NCI-H524 (cell line): ENCODE measurements around the gene LTBP3.

Experiments used
- DNase-seq, 2 experiments: peaks; one replicate each; lab custom pipeline; 2025; lab: John Stamatoyannopoulos, UW

The LTBP3 gene

DNA sequence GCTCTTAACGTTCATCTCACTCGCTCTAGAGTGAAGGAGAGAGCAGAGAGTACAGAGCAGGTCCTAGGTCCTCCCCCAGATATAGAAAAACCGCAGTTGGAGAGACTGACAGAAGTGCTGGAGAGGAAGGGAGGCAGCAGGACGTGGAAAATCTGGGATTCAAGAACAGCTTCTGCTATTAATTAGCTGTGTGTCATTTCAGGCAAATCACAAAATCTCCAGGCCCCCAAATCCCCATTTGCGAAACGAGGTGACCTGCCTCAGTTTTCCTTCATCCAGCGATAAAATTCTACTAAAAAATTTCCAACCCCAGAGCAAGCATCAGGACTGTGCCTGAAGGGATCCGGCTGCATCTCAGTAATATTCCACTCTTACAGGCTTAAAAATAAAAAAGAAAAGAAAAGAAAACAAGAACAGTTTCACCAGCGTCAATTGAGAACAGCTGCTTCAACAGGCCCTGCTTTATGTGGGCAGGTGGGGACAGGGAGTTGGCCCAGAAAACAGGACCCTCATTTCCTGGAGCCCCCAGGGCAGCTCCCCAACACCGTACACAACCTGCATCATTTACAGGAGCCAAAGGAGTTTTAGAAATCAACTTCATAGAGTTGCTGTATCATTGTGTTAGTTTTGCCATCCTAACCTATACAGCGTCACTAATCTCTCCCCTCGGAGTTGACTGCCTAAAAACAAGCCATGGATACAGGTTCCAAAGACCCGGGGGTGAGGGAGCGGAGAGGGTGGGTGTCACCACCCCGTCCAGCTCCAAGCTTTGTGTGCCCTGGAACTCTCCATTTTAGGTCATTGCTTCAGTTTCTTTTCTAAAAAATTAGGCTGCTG, 61.6 kb downstream of the LTBP3 start:
- DNase-seq, result peak in 1 of 2 experiments; percentile 42

DNA sequence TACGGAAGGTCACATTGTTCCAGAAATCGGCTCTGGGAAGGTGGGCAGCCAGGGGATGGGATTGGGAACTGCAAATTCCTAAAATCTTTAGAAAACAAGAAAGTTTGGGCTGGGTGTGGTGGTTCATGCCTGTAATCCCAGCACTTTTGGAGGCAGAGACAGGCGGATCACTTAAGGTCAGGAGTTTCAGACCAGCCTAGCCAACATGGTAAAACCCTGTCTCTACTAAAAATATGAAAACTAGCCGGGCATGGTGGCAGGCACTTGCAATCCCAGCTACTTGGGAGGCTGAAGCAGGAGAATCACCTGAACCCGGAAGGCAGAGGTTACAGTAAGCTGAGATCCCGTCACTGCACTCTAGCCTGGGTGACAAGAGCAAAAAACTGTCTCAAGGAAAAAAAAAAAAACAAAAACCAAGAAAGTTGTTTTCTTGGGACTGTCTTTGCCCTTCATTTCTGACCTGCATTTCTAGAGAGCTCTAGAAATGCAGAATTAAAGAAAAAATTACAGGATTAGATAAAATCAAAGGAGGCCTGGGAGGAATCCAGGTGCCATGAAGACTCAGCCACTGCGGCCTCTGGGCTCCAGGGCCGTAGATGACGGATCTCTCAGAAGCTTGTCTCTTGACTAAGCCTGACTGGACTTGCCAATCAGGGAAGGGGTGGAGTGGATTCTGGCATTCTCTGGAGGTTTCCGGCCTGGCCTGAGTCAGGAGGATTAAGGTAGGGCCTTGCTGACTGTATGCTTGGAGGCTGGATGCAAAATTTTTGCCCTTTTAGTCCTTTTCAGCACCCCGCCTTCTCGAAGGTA, 64.6 kb downstream of the LTBP3 start:
- DNase-seq, result no peak

DNA sequence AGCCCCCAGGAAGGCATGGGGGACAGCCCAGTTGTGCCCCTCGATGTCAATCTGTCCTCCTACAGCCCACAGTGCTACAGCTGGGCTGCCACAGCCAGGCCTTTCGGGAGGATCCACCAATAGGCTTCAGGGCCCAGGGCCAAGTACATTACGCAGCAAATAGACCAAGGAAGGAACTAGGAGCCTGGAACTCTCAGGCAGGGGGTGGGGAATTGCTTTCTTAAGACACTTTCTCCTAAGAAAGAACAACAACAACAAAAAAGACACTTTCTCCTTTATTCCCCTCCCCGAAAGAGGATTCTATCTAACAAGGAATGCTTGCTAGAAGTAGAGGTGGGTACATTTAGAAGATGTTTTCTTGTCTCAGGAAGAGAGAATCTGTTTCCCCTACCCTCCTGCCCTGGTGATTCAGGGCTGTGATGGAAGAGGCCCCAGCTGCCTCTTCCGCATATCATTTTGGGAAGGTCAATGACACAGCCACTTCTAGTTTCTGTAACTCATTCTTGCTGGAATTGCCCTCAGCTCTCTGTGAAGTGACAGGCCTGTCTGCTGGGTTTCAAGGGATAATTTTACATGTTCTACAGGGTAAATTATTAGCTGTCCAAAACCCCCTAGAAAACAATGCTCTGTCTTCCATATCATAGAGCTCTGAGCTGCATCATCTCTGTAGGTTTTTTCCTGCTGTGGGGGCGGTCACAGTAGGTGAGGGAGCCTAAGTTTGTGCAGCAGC, 65.4 kb downstream of the LTBP3 start:
- DNase-seq, result peak in 1 of 2 experiments; percentile 35

DNA sequence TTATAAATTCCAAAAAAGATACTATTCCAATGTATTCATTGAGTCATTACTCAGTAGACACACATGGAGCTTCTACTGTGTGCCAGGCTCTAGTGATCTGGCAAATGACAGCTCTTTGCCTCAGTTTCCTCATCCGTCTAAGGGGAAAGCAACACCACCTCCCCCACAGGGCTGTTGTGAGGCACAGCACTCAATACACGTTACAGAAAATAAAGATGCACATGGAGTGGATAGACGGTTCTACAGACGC, 65.8 kb downstream of the LTBP3 start:
- no peak for DNase-seq

DNA sequence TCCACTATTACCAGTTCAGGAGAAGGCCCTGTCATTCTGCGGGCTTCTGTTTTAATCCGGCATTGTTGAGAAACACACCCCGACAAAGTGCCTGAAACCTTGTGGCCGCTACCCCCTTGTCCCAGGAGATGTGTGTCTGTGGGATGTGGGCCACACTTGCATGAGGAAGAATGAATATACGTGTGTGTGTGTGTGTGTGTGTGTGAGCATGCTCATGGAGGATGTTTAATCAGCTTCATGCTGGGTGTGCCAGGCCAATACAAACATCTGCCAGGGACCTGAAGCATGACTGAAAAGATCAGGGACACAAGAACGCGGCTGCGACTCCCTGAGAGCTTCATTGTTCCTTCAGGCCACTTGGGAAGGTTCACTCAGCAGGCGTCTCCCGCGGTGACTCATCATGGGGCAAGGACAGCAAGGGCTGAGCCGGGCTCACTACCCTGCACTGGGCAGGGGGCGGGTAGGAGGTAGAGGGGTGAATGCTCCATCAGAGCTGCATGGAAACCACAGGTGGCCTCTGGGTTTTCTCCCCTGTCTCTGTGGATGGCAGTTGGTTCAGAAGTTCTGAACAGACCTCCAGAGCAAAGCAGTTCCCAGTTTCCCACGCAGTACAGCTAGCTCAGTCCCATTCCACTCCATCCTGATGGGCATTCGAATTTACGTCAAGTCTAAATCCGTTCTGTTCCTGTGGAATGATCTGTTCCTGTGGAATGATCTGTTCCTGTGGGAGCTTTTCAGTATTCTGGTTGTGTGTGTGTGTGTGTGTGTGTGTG, 66.4 kb downstream of the LTBP3 start:
- DNase-seq, result peak; percentile 81 to 84

DNA sequence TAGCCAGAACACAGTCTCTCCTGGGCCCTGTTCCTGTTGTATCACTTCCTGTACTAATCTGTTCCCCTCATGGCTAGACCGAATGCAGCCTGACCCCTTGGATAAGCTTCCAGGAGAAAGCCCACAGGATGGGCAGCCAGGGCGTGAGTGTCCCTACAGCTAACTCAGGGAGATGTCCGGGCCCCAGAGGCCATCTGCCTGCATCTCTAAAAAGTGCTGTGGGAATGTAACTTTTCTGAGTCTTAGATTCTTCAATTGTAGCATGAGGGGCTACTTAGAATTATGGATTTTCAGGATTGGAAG, 67.0 kb downstream of the LTBP3 start:
- no peak for DNase-seq

DNA sequence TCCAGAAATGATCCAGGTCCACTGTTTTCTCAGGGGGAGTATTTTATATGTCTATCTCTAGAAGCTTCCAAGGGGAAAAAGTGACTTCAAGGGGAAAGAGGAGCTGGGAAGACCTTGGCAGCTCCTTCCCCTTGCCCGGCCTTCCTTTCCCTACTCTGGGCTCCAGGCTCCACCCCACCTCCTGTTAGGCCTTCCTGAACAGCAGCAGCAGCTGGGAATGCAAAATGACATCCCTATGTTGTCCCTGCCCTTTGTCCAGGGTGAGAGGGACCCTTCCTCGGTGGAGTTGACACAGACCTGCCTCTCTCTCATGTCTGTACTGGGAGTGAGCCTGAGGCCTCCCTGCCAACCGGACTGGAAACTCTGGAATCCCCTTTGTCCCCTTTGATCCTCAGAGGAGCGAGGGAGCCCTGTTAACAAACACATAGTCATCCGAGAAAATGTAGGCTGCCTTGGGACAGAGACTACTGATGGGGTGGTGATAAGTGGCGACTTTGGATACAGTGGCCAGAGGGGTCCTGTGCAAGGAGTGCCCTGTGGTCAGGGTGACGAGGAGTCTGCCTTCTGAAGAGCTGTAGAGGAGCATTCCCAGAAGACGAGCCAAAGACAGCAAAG, 68.3 kb downstream of the LTBP3 start:
- DNase-seq, result peak; percentile 63 to 64

DNA sequence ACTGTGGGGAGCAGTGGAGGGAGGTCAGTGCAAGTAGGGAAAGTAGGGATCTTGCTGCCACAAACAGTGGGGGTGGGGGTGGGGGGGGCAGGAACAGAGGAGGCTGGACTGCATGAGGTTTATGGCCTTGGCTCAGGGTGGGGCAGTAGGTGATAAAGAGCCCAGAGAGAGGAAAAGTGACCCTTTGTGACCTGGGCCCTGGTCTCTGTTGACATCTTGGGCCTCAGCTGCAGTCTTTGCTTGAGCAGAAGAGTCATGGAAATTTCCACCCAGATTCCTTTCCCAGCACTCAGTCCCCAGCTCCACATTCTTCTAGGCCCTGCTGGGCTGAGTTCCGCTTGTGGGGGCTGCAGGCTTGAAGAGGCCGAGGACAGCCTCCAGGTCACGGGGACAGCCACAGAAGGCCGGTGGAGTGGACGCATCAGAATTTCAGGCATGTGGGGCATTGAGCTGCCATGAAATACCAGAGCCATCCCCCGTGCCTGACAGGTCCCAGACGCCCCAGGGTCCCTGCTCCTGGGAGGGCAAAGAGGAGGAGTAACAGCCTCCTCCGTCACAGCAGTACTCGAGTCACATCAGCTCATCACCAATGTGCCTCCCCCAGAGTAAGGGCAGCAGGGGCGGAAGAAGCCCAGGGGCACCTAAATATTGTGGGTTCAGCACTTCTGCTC, 69.0 kb downstream of the LTBP3 start:
- DNase-seq, result no peak
